ENCODE results near the gene CNKSR3. TPM values are rescaled to one million over a fixed set of nuclear protein-coding genes. Genes with fewer than 3 reads are reported as not detected.

The CNKSR3 gene
- total RNA-seq, 1 donor from 2014 or later, result 9.9 TPM

DNA sequence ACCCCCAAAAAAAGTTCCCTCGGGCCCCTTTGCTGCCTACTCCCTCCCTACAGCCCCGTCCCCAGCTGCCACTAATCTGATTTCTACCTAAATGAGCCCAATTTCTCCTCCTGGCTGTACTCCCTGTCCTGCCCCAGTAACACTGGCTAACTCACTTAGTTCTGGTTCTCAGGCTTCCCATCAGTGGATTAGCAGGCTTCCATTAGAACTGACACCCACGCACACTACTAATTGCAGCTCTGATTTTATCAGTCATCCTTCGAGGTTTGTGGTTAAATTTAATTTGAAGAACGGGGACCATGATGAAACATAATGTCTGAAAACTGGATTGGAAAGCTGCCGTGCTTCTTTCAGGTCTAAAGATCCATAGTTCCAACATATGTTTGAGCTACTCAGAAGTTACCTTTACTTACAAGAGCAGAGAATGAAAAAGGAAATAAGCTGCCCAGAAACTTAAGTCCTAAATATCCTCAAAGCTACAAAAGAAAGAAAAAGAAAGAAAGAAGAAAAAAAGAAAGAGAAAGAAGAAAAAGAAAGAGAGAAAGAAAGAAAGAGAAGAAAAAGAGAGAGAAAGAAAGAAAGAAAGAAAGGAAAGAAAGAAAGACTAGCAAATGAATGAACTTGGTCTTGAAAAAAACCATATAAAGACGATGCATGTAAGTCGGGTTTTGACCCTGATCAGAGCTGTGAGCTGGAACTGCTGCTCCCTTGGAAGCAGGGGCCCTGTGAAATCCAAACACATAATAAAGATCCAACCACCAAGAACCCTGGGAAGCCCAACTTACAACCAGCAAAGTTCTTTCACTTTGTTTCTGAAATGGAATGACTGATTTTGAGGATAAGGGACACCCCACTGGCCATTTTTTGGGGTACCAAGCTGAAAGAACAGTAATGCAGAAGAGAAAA lies 51.7 kb downstream of the CNKSR3 start:
- DNase-seq (ENCODE audit: low spot score), result no peak

DNA sequence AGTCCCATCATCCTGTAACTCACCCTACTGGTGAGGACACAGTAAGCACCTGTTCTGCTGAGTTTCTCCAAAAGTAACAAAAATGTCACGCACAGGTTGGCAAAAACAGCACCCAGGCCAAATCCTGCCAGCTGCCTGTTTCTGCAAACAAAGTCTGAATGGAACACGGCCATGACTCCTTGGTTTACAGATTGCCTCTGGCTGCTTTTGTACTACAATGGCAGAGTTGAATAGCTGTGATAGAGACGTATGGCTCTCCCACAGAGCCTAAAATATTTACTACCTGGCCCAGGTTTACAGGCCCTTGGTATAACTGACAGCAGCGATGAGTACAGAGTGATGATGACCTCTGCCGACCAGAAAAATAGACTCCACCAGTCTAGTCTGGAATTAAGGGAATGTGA lies 52.6 kb downstream of the CNKSR3 start:
- DNase-seq (ENCODE audit: low spot score), result no peak

GRCh38 chr6:154457046-154457713 lies 53.3 kb downstream of the CNKSR3 start:
- DNase-seq (ENCODE audit: low spot score), result no peak

GRCh38 chr6:154453329-154453728 lies 57.2 kb downstream of the CNKSR3 start:
- DNase-seq (ENCODE audit: low spot score), result no peak

GRCh38 chr6:154450498-154450897 lies 60.0 kb downstream of the CNKSR3 start:
- DNase-seq (ENCODE audit: low spot score), result no peak

DNA sequence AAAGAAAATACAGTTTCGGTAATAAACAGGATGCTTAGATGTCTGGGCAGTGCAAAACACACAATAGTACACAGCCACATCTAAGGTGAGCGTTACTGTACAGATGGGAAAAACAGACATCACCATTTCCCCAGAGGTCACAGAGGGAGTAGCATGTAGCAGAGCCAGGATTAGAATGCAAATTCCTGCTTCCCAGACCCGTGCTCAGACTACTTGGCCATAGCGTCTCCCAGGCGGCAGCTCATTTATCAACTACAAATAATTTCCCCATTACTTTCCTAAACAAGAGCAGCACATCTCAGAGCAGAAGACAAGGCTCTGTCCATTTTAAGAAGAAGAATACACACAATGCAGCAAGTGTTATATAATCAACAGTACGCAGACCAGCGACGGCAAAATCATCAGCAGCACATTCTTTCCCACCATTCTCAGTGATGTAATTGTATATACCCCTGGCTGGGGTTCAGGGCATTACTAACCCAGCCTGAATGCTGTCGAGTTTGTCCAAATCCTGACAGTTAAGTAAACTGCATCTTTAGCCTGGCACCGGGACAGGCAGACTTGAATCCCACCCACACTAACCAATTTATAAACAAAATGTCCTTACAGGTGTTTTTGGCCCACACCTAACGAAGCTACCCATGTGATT lies 61.9 kb downstream of the CNKSR3 start:
- DNase-seq (ENCODE audit: low spot score), result no peak

DNA sequence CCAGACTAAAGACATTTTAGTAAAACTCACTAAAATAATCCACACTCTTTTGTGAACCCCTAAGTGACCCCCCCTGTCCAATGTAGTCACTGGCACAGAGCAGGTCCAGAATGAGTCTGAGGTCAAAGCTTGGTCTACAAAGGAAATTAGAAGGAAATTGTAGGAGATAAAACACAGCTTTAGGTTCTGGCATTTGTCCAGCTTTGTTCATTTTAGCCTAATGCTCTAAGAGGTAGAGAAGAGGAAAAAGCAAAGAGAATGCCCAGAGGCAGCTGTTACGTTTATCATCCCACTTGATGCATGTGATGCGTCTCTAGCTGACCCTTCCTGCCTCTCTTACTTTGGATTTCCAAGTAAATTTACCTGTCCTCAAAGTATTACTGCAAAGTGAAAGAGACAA lies 62.5 kb downstream of the CNKSR3 start:
- no peak for DNase-seq (ENCODE audit: low spot score)

- DNase-seq (ENCODE audit: low spot score), result no peak
Observed at GRCh38 chr6:154446984-154447383, 63.5 kb downstream of the CNKSR3 start.

- no peak for DNase-seq (ENCODE audit: low spot score)
Observed at GRCh38 chr6:154445417-154445816, 65.1 kb downstream of the CNKSR3 start.

DNA sequence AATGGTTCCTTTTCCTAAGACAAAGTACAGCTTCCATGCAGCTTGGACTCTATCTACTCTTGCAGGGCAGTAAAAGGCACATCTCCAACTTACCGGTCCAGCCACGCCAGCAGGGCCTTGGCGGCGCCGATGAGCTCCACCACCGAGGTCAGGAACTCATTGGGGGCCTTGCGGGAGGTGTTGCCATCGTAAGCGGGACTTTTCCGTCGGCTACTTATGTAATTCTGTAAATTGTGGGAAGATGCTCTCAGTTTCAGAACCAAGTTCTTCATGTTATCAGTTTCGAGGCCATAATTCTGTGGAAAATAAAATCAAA lies 68.5 kb downstream of the CNKSR3 start:
- DNase-seq (ENCODE audit: low spot score), result no peak

DNA sequence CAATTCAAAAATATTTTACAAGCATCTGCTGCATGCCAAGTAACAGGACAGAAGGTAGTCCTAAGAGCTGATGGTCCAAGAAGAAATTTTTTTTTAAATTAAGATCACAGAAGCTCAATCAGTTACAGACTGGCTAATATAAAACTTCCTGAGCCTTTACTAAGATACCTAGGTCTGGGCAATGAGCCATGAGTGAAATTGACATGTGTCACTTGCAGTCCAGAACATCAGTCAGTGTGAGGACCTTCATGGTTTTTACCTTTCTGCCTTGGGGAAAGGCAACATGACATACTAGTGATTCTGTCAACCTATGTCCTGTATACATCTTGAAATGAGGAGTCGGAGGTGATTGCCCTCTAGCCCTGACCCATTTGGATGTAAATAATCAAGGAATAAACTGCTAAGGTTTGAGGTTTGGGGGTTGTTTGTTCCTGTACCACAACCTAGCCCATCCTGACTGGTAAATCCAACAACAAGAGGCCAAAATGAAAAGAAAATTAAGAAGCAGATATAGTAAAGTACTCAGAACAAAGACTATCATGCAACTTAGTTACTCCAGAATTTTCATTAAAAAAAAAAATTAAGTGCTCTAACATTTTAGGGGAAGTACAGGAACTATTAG lies 70.0 kb downstream of the CNKSR3 start:
- no peak for DNase-seq (ENCODE audit: low spot score)

DNA sequence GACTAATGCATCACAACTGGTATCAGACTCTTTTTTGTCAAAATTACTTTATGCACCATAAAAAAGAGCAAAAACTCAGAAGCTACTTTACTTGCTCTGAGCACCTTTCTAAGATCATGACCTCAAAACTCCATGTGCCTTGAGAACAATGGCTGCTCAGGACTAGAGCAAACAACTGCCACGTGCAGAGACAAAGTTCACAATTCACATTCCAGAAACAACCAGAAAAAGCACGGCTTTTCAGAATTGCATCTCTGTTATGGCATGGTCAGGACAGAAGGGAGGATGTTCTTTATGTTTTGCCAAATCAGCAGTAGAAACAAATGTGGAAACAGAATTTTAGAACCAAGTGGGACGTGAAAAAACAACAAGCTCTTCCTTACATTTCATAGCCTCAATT lies 70.5 kb downstream of the CNKSR3 start:
- no peak for DNase-seq (ENCODE audit: low spot score)

DNA sequence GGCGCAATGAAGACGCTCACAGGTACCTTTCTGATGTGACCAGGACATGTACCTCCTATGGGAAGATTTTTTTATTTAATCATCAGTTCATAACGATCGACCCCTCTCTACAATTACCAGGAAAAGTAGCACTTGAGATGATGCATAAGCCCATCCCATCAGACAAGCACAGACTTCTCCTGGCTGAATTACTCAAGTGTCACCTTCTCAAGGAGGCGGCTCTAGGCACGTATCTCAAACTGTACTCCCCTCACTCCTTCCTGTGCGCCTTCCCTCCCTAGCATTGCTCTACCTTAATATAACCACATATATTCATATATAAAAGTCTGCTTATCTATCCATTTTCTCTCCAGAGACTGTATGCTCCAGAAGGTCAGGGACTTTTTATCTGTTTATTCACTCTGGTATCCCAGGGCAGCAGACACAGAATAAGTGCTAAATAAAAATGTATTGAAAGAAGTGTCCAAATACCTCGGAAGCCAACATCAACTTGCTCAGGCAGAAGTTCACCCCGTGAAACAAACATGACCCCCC lies 71.5 kb downstream of the CNKSR3 start:
- DNase-seq (ENCODE audit: low spot score), result no peak

DNA sequence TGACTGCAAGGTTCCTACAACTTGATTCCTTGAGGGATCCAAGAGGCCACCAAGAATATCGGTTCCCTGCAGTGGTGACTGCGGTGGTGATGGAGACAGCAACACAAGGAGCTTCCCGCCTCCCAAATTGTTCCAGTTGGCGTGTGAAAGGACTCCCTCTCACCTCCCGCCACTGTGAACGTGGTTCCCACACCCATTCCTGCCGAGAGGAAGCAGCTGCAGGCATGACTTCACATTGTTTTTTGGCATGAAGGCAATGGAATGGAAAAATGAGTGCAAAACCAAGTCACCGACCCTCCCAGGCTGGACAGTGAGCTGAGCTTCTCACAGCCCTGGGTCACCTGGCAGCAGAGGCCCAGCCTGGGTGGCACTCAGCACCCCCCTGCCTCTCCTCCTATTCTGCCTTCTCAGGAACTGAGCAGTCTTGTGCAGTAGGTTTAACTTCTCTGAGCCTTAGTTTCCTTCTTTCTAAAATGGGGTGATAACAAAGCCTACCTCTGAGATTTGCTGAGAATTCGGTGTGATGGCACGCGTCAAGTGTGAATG lies 75.0 kb downstream of the CNKSR3 start:
- no peak for DNase-seq (ENCODE audit: low spot score)

DNA sequence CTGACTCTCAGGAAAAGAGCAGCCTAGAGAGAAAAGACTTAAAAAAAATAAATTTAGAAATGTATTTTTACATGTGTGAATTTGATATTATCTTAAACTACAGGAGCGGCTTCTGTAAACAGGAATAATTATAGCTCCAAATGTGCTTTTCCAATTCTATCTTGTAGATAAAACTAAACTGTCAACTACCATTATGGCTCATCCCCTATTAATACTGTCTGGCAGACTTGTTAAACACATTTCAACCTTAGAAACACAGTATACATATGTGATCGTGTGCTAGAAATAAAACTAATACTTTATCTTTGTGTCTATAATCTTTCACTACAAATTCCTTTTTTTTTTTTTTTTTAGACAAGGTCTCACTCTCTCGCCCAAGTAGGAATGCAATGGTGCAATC lies 75.8 kb downstream of the CNKSR3 start:
- DNase-seq (ENCODE audit: low spot score), result no peak

- no peak for DNase-seq (ENCODE audit: low spot score)
Observed at GRCh38 chr6:154433477-154434241, 76.8 kb downstream of the CNKSR3 start.

DNA sequence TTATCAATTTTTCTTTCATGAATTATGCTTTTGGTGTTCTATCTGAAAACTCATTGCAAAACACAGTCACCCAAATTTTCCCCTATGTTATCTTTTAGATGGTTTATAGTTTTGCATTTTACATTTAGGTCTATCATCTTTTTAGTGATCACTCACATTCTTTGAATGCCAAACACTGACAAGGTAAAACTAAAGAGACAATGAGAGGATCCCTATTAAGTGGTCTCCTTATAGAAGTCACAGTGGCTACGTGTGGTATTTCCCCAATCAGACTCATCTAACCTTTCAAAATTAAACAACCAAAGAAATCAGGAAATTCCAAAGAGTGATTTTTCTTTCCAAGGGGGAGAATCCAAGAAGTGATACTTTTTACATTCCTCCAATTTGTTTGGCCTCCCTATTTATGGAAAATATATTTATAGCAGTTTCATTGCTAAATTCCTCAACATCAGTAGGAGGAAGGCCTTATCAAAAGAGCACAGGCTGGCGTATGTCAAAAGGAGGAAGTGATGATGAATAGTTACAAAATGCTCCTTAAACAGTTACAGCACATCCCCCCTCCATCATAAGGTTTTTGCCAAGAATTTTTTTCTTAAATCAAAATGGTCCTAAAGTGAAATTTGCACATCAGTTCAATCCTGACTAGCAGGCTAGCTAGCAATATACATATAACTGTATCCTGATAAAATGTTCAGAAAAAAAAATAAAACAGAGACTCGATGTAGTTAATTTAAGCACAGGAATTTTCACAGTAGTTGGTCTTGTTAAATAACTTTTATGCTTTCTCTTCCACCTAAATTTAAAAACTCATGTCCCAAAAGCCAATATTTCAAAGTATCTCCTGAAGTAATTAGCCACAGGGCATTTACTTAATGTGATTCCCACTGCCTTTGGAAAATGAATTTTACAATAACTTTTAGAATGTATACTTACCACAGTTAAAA lies 77.7 kb downstream of the CNKSR3 start:
- no peak for DNase-seq (ENCODE audit: low spot score)

DNA sequence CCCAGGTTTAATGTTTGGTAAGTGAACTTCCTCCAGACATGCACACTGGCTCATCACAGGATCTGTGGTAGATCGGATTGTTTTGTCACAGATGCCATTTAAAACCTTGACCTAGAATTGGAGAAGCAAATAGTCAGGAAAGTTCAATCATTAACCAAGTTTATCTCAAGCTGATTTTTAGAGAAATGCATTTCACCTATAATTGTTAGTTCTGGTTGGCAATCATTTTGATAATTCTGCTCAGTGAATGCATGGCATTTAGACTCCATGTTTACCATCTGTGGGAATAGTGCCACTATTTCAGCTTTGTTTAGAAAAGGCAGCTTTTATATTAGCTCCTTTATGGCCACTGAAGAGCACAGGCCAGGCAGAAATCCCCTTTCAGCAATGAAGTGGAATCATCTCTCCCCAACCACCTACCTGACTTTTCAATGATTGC lies 80.0 kb downstream of the CNKSR3 start:
- no peak for DNase-seq (ENCODE audit: low spot score)

GRCh38 chr6:154429711-154430110 lies 80.8 kb downstream of the CNKSR3 start:
- DNase-seq (ENCODE audit: low spot score), result no peak
